WTC11 (cell line): ENCODE results near the gene PCSK7.

ENCODE experiments used
- CTCF ChIP-seq: fragments of 200-600 bp; IDR thresholded peaks from 2 replicates; pipeline ENCODE4 v1.8.0; 2022; ENCODE audit warnings: antibody characterized with exemption
- ZNF232 ChIP-seq: sonication (generic); formaldehyde crosslinking; IDR thresholded peaks from 2 replicates; pipeline ENCODE4 v1.8.0; 2022; ENCODE audit warnings: mild to moderate bottlenecking, missing genetic modification reagents
- ZNF532 ChIP-seq: fragments of 250-450 bp; sonication (Bioruptor Pico); IDR thresholded peaks from 2 replicates; pipeline ENCODE4 v1.9.0; 2021; ENCODE audit warnings: mild to moderate bottlenecking, borderline replicate concordance

GRCh38 chr11:117232092-117232878 is 412 bp upstream of the PCSK7 start, which contains the start of gene RNF214:
- TF ChIP-seq CTCF (peak; percentile 93), ZNF532 (CRISPR knock-in tag) (no peak), ZNF232 (CRISPR knock-in tag) (no peak)
